ENCODE measurements around the gene RREB1. TPM values are rescaled to one million over a fixed set of nuclear protein-coding genes. Genes with fewer than 3 reads are reported as not detected.

RREB1 gene
- total RNA-seq, 1 experiment from 2014 or later: 30.7 TPM

DNA sequence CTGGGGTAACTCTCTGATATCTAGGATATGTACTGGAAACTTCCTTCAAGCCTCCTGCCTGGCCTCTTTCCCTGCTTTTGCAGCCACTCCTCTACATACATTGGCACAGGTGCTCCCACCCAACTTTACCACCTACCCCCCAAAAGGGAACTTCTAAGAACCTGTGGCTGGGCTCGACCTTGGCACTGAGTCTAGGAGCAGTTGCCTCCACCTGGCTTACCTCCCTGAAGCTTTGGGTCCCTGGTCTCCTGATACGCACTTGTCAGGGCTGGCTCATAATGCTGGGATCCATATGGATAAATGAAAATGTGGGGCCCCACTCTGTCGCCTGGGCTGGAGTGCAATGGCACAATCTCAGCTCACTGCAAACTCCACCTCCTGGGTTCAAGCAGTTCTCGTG lies 149.0 kb downstream of the RREB1 start:
- no peaks in the 10 kb centered on the region for H3K27me3 ChIP-seq (ENCODE audit: control insufficient read depth, insufficient read depth, low read length)
- no peak for TF ChIP-seq TCF7L2 (IDR thresholded peaks at IDR 0.05; ENCODE audit: low read depth, low read length)
- no peak for TF ChIP-seq SIN3A (IDR thresholded peaks at IDR 0.05; ENCODE audit: borderline replicate concordance, insufficient read depth, low read depth, low read length)
- no peak for TF ChIP-seq REST (IDR thresholded peaks at IDR 0.05; ENCODE audit: insufficient read depth in 1 of 2, low read depth in 2 of 2, low read length in 1 of 2)
- no peaks in the 10 kb centered on the region for H3K4me1 ChIP-seq (ENCODE audit: control insufficient read depth, insufficient read depth, low read length)
- POLR2A ChIA-PET: interaction anchor here (0.7 kb wide), 1 partner anchor 595 kb away, joined by 6 read pairs; no protein-coding TSS in a partner anchor
- no peak overlapping the region for H3K27ac ChIP-seq (ENCODE audit: low read length)
- no peak for DNase-seq (ENCODE audit: low read depth, low spot score)
- no peaks in the 10 kb centered on the region for H3K36me3 ChIP-seq (ENCODE audit: control insufficient read depth, insufficient read depth, low read length)
- in situ Hi-C loops (cut with HindIII; ENCODE audit: low pct_unique_long_range_greater_than_20kb, low sequenced_read_pairs) (no loop called here), intact Hi-C loops (cut with micrococcal nuclease; ENCODE audit: unreplicated experiment) (no loop called here)
- H3K9me3 ChIP-seq (ENCODE audit: control insufficient read depth, insufficient read depth, low read depth, low read length): no peaks in the 10 kb centered on the region; the same call in 1 of the 2 replicates
- BruUV-seq (replicated peaks): no TSS peak
- H3K4me3 ChIP-seq (ENCODE audit: low read depth in 2 of 2, low read length in 2 of 2): no peak overlapping the region
- CTCF ChIA-PET: no interaction called here
- ATAC-seq: no peak

DNA sequence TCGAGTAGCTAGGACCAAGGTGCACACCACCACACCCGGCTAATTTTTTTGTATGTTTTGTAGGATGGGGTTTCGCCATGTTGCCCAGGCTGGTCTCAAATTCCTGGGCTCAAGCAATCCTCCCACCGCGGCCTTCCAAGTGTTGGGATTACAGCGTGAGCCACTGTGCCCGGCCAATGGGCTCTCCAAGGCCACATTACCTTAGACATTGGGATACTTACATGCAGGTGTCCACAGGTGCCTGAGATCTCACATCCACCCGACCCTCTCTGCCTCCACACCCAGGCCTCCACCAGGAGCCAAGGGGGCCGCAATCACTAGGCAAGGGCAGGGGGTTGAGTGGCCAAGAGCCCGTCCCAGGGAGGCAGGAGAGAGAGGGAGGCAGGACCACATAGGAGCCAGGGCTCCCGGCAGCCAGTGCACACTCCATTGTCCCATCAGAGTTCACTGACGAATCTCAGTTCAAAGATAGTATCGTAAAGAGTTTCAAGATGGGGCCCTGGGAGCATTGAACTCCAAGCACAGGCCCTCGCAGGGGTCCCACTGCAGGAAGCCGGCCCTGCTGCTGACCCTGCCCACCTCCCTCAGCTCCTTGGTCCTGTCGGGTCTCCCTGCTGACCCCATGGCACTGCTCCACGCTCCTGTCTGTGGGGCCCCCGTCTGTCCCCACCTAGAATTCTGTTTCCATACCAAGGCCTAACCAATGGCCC lies 149.9 kb downstream of the RREB1 start:
- no peaks in the 10 kb centered on the region for H3K27me3 ChIP-seq (ENCODE audit: control insufficient read depth, insufficient read depth, low read length)
- ChIA-PET CTCF (no interaction called here), POLR2A (no interaction called here)
- intact Hi-C loops (cut with micrococcal nuclease; ENCODE audit: unreplicated experiment) (no loop called here), in situ Hi-C loops (cut with HindIII; ENCODE audit: low pct_unique_long_range_greater_than_20kb, low sequenced_read_pairs) (no loop called here)
- no peak for ATAC-seq
- DNase-seq (ENCODE audit: low read depth, low spot score): no peak
- H3K36me3 ChIP-seq (ENCODE audit: control insufficient read depth, insufficient read depth, low read length): no peaks in the 10 kb centered on the region
- no peak overlapping the region for H3K27ac ChIP-seq (ENCODE audit: low read length)
- no peaks in the 10 kb centered on the region; the same call in 1 of the 2 replicates for H3K9me3 ChIP-seq (ENCODE audit: control insufficient read depth, insufficient read depth, low read depth, low read length)
- H3K4me3 ChIP-seq (ENCODE audit: low read depth in 2 of 2, low read length in 2 of 2): no peak overlapping the region
- BruUV-seq (replicated peaks): no TSS peak
- no peaks in the 10 kb centered on the region for H3K4me1 ChIP-seq (ENCODE audit: control insufficient read depth, insufficient read depth, low read length)
- no peak for TF ChIP-seq REST (IDR thresholded peaks at IDR 0.05; ENCODE audit: insufficient read depth in 1 of 2, low read depth in 2 of 2, low read length in 1 of 2)

- in situ Hi-C loops (cut with HindIII; ENCODE audit: low pct_unique_long_range_greater_than_20kb, low sequenced_read_pairs): no loop called here
- no peaks in the 10 kb centered on the region for H3K4me1 ChIP-seq (ENCODE audit: control insufficient read depth, insufficient read depth, low read length)
- DNase-seq (ENCODE audit: low read depth, low spot score): no peak
Observed at GRCh38 chr6:7258231-7258763, 150.5 kb downstream of the RREB1 start.

More at GRCh38 chr6:7258231-7258763, 150.5 kb downstream of the RREB1 start:
- no peaks in the 10 kb centered on the region; the same call in 1 of the 2 replicates for H3K9me3 ChIP-seq (ENCODE audit: control insufficient read depth, insufficient read depth, low read depth, low read length)
- H3K27ac ChIP-seq (ENCODE audit: low read length): no peak overlapping the region
- TF ChIP-seq TCF7L2 (IDR thresholded peaks at IDR 0.05; ENCODE audit: low read depth, low read length): no peak
- ChIA-PET CTCF (no interaction called here), POLR2A (no interaction called here)
- no TSS peak for BruUV-seq (replicated peaks)
- no peaks in the 10 kb centered on the region for H3K36me3 ChIP-seq (ENCODE audit: control insufficient read depth, insufficient read depth, low read length)
- no peak overlapping the region for H3K4me3 ChIP-seq (ENCODE audit: low read depth in 2 of 2, low read length in 2 of 2)
- no peaks in the 10 kb centered on the region for H3K27me3 ChIP-seq (ENCODE audit: control insufficient read depth, insufficient read depth, low read length)
- no peak for ATAC-seq
- intact Hi-C loops (cut with micrococcal nuclease; ENCODE audit: unreplicated experiment): no loop called here
